Naive thymus-derived CD4-positive, alpha-beta T cell (primary cell): Measurements from ENCODE around the gene NEURL1. TPM values are rescaled to one million over a fixed set of nuclear protein-coding genes. Genes with fewer than 3 reads are reported as not detected.
A peak's percentile ranks its signal among the peaks of the same experiment; 100 is the strongest.
"Not testable (repeated sequence)": the region's sequence is repeated elsewhere in the genome, so short reads cannot be mapped to it uniquely, and the experiment has no call there.

ENCODE experiments used
- ATAC-seq: fragments of 150-1000 bp; cut with Tn5 transposase; 2 replicates; pipeline ENCODE4 v1.10.0; 2021; ENCODE audit warnings: mild to moderate bottlenecking, moderate library complexity
- CTCF ChIA-PET: fragments of 350-600 bp; sonication (Branson Sonifier 250); formaldehyde crosslinking; loops from one replicate; lab custom pipeline; 2021; ENCODE audit warnings: antibody characterized with exemption; lab: Charles Lee
- POLR2A ChIA-PET: fragments of 350-600 bp; sonication (Branson Sonifier 250); formaldehyde crosslinking; loops from one replicate; lab custom pipeline; 2021; ENCODE audit warnings: antibody characterized with exemption, inconsistent platforms; lab: Charles Lee
- DNase-seq, 9 donors: peaks; one replicate each; pipeline versions ENCODE4 v3.0.0 to v3.0.0-alpha.2; 2020 to 2022; ENCODE audit warnings: mixed read lengths in 1 of 9
- H3K27ac ChIP-seq: one replicate; pipeline ENCODE4 v1.7.0; 2013; ENCODE audit warnings: mild to moderate bottlenecking, low read depth, low read length, moderate library complexity
- H3K27me3 ChIP-seq, 2 donors: one replicate each; pipeline ENCODE4 v1.7.0; 2013; ENCODE audit warnings: low read length in 2 of 2, mild to moderate bottlenecking in 2 of 2, moderate library complexity in 2 of 2; ENCODE audit not compliant: control insufficient read depth in 2 of 2, insufficient read depth in 2 of 2
- H3K36me3 ChIP-seq, 3 experiments: 1 replicate in 2 of 3; 2 replicates in 1 of 3; pipeline ENCODE4 v1.7.0; 2013; ENCODE audit warnings: low read length in 3 of 3, mild to moderate bottlenecking in 3 of 3, moderate library complexity in 1 of 3; ENCODE audit not compliant: insufficient read depth in 3 of 3, control insufficient read depth in 2 of 3
- H3K4me1 ChIP-seq, 2 donors: one replicate each; pipeline ENCODE4 v1.7.0; 2013; ENCODE audit warnings: low read length in 2 of 2, mild to moderate bottlenecking in 2 of 2, moderate library complexity in 1 of 2; ENCODE audit not compliant: control insufficient read depth in 2 of 2, insufficient read depth in 2 of 2
- H3K4me3 ChIP-seq: 2 replicates; pipeline ENCODE4 v1.7.0; 2013; ENCODE audit warnings: mild to moderate bottlenecking, low read length
- H3K9me3 ChIP-seq, 3 experiments: 1 replicate in 2 of 3; 2 replicates in 1 of 3; pipeline ENCODE4 v1.7.0; 2013; ENCODE audit warnings: low read length in 3 of 3; ENCODE audit not compliant: control insufficient read depth in 2 of 3
- H3K27ac Mint-ChIP-seq, 9 donors: one replicate each; pipeline ENCODE4 v1.8.0; 2020 to 2022; ENCODE audit warnings: mixed read lengths in 9 of 9, mild to moderate bottlenecking in 8 of 9, moderate library complexity in 5 of 9, inconsistent platforms in 2 of 9
- H3K27me3 Mint-ChIP-seq, 5 donors: one replicate each; pipeline ENCODE4 v1.8.0; 2021 to 2022; ENCODE audit warnings: mixed read lengths in 5 of 5, mild to moderate bottlenecking in 1 of 5
- H3K36me3 Mint-ChIP-seq, 5 donors: one replicate each; pipeline ENCODE4 v1.8.0; 2020 to 2022; ENCODE audit warnings: mixed read lengths in 5 of 5, mild to moderate bottlenecking in 3 of 5, inconsistent platforms in 1 of 5
- H3K4me1 Mint-ChIP-seq, 7 donors: one replicate each; pipeline ENCODE4 v1.8.0; 2020 to 2022; ENCODE audit warnings: mixed read lengths in 7 of 7, mild to moderate bottlenecking in 3 of 7, inconsistent platforms in 1 of 7
- H3K4me3 Mint-ChIP-seq, 10 donors: one replicate each; pipeline ENCODE4 v1.8.0; 2020 to 2022; ENCODE audit warnings: mild to moderate bottlenecking in 10 of 10, mixed read lengths in 10 of 10, moderate library complexity in 6 of 10, inconsistent platforms in 2 of 10
- H3K9me3 Mint-ChIP-seq, 11 donors: one replicate each; pipeline ENCODE4 v1.8.0; 2020 to 2022; ENCODE audit warnings: mixed read lengths in 11 of 11, mild to moderate bottlenecking in 4 of 11, inconsistent platforms in 1 of 11, moderate library complexity in 1 of 11
- intact Hi-C, 2 donors: fragments of 100-400 bp; cut with micrococcal nuclease; formaldehyde crosslinking; loops; one replicate each; pipeline ENCODE4 v1.15.1; 2023
- polyA plus RNA-seq, 2 donors: library from polyadenylated mRNA; unstranded; fragments of 300-500 nt; fragmentation: Illumina TruSeq; gene quantifications; one replicate each; pipeline ENCODE4 v1.2.3, GENCODE V29; 2021
- total RNA-seq, 6 experiments: library from RNA in 5 of 6; stranded (reverse) in 5 of 6; gene quantifications; 1 replicate in 5 of 6; 2 replicates in 1 of 6; pipeline ENCODE4 v1.2.3 and lab custom pipeline; 2021 to 2026

NEURL1 gene
- total and polyA plus RNA-seq, 7 experiments from 2014 or later = 0.76 to 9.2 (median 1.1) TPM

DNA sequence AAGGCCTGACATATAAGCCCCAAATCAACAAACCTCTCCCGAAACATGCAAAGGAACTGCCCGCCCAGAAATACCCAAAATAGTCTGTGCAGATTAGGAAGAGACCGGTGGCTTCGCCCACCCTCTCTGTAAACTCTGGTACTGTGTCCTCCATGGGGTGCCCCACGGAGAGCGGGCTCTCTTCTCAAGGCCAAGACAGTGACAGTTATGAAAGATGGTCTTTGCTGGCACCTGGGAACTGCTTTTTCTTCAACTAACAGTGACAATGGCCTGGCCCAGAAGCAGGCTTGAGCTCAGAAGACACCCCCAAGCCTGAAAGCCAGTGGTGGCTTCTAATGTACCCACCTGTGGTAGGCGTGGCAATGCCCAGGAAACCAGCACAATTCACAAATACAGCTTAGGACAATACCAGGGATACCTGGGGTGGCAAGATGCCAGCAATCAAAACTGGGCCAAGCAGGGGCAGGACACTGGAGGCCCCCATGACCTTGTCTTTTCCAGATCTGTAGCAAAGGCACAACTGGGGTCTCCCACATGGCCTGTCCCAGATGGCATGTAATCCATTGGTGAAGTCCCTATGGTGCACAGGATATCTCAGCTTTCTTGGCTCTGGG lies 107.6 kb downstream of the NEURL1 start:
- no peak overlapping the region for H3K4me3 Mint-ChIP-seq
- intact Hi-C loops = loop anchor here in 1 of 2 donors (10.0 kb wide), 1 partner anchor 254 kb away; the partner anchor contains the start of gene SH3PXD2A
- POLR2A ChIA-PET = interaction anchor here (0.7 kb wide), 1 partner anchor 12 kb away, joined by 3 read pairs; no protein-coding TSS in a partner anchor

DNA sequence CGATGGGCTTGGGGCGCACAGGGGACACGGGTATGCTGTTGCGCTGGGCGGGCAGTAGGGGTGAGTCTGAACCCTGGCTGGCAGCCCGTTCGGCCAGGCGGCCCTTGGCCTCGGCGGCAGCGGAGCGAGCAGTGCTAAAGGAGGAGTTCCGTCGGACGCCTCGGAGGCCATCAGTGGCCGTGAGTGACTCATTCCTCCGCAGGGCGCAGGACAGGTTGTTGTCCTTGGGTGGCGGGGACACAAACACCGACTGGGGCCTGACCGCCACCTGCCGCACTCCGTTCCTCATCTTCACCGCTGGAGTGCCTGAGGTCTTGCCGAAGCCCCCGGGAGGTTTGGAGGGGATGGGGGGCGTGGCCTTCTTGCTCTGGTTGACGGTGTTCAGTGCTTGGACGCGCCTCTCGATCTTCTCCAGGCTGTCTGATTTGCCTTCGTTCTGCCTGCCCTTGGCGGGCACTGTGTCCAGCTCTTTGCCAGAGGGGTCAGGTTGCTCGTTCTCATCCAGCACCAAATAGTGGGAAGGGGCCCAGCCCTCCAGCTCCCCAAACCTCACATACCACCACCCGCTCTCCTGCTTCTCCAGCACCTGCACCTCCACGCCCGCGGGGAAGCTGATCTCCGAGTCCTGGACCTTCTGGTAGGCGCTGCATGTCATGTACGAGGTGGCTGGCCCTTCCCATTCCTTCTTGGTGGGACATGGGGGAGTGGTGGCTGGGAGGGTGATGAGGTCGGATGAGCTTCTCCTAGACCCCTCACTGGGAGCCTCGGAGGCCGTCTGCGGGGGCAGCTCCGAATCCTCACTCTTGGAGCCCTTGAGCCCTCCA lies 108.7 kb downstream of the NEURL1 start:
- H3K27me3 Mint-ChIP-seq = no peaks in the 10 kb centered on the region
- Histone ChIP-seq H3K27me3 (no peaks in the 10 kb centered on the region), H3K9me3 (no peaks in the 10 kb centered on the region), H3K4me1 (no peaks in the 10 kb centered on the region), H3K27ac (no peak overlapping the region), H3K36me3 (peaks cover 0 to 5% (median 0%) of the 10 kb centered on the region in 3 experiments), H3K4me3 (no peak overlapping the region)
- CTCF ChIA-PET = interaction anchor here (0.6 to 2.0 kb wide), 4 partner anchors 9 to 84 kb away, joined by 3 to 8 read pairs (median 4); no protein-coding TSS in a partner anchor
- POLR2A ChIA-PET = no interaction called here
- no peak overlapping the region for H3K4me3 Mint-ChIP-seq
- H3K27ac Mint-ChIP-seq = no peak overlapping the region
- no peak for ATAC-seq
- no peaks in the 10 kb centered on the region for H3K9me3 Mint-ChIP-seq
- peaks cover 0 to 7% (median 5%) of the 10 kb centered on the region in 5 donors for H3K36me3 Mint-ChIP-seq
- intact Hi-C loops = loop anchor here in 1 of 2 donors (10.0 kb wide), 1 partner anchor 253 kb away; the partner anchor contains the start of gene SH3PXD2A
- no peaks in the 10 kb centered on the region for H3K4me1 Mint-ChIP-seq
- no peak for DNase-seq

More for the DNA sequence above, 107.6 kb downstream of the NEURL1 start:
- CTCF ChIA-PET = interaction anchor here (1.5 kb wide), 1 partner anchor 86 kb away, joined by 4 read pairs; no protein-coding TSS in a partner anchor
- no peaks in the 10 kb centered on the region for H3K4me1 ChIP-seq
- no peaks in the 10 kb centered on the region for H3K27me3 Mint-ChIP-seq
- DNase-seq (no peak), ATAC-seq (no peak)
- no peak overlapping the region for H3K27ac Mint-ChIP-seq
- no peaks in the 10 kb centered on the region for H3K9me3 ChIP-seq
- H3K4me1 Mint-ChIP-seq = peaks cover 0 to 1% (median 0%) of the 10 kb centered on the region in 7 donors
- no peaks in the 10 kb centered on the region for H3K27me3 ChIP-seq
- no peak overlapping the region for H3K27ac ChIP-seq
- H3K9me3 Mint-ChIP-seq = no peaks in the 10 kb centered on the region
- H3K36me3 ChIP-seq = peaks cover 0 to 5% (median 0%) of the 10 kb centered on the region in 3 experiments
- H3K36me3 Mint-ChIP-seq = peaks cover 0 to 7% (median 5%) of the 10 kb centered on the region in 5 donors
- H3K4me3 ChIP-seq = no peak overlapping the region

DNA sequence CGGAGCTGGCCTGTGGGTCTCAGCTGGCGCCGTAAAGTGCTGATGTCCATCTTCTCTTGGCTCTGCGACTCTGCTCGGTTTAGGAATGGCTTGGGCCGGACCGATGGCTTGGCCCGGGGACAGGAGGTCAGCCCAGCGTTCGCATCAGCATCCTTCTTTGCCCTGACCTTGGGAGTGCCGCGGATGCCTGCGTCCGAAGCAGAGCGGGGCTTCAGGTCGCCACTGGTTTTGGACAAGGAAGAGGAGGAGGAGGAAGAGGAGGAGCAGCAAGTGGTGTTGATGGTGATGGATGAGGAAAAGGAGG lies 109.3 kb downstream of the NEURL1 start:
- no peaks in the 10 kb centered on the region for H3K9me3 Mint-ChIP-seq
- CTCF ChIA-PET = interaction anchor here (0.6 to 2.0 kb wide), 4 partner anchors 10 to 408 kb away, joined by 3 to 8 read pairs (median 4); no protein-coding TSS in a partner anchor
- peaks cover 0 to 7% (median 5%) of the 10 kb centered on the region in 5 donors for H3K36me3 Mint-ChIP-seq
- H3K27ac ChIP-seq = no peak overlapping the region
- H3K4me1 ChIP-seq = no peaks in the 10 kb centered on the region
- no peaks in the 10 kb centered on the region for H3K27me3 ChIP-seq
- no peak overlapping the region for H3K4me3 ChIP-seq
- H3K27ac Mint-ChIP-seq = no peak overlapping the region
- H3K4me3 Mint-ChIP-seq = no peak overlapping the region
- ATAC-seq (no peak), DNase-seq (no peak)
- H3K9me3 ChIP-seq = no peaks in the 10 kb centered on the region
- H3K36me3 ChIP-seq = peaks cover 0 to 5% (median 0%) of the 10 kb centered on the region in 3 experiments
- no peaks in the 10 kb centered on the region for H3K4me1 Mint-ChIP-seq
- intact Hi-C loops = loop anchor here in 1 of 2 donors (10.0 kb wide), 1 partner anchor 252 kb away; the partner anchor contains the start of gene SH3PXD2A
- POLR2A ChIA-PET = no interaction called here
- no peaks in the 10 kb centered on the region for H3K27me3 Mint-ChIP-seq

DNA sequence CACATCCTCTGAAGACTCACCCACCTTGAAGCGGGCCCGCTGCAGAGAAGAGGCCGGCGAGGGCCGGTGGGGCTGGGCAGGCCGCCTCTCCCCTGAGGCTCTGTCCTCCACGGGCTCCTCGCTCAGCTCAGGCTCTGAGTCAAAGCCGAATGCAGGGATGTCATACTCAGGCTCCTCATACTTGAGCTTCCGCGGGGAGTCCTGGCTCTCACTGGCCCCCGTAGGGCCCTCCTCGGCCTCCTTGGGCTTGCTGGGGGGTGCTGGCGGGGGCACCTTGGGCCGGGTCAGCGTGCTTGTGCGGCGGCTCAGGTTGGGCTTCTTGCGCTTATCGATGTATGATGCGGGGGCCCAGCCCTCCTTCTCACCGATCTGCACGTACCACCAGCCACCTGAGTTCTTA lies 109.9 kb downstream of the NEURL1 start:
- Histone ChIP-seq H3K36me3 (peaks cover 0 to 5% (median 0%) of the 10 kb centered on the region in 3 experiments), H3K4me3 (no peak overlapping the region), H3K4me1 (no peaks in the 10 kb centered on the region), H3K27me3 (no peaks in the 10 kb centered on the region), H3K27ac (no peak overlapping the region), H3K9me3 (no peaks in the 10 kb centered on the region)
- Mint-ChIP-seq H3K9me3 (no peaks in the 10 kb centered on the region), H3K4me3 (no peak overlapping the region), H3K4me1 (no peaks in the 10 kb centered on the region), H3K36me3 (peaks cover 0 to 7% (median 5%) of the 10 kb centered on the region in 5 donors), H3K27ac (no peak overlapping the region), H3K27me3 (no peaks in the 10 kb centered on the region)
- ChIA-PET CTCF (interaction anchor here (1.1 to 2.0 kb wide), 2 partner anchors 83 to 407 kb away, joined by 4 to 8 read pairs; no protein-coding TSS in a partner anchor), POLR2A (no interaction called here)
- intact Hi-C loops = loop anchor here in 1 of 2 donors (10.0 kb wide), 1 partner anchor 251 kb away; the partner anchor contains the start of gene SH3PXD2A
- DNase-seq (no peak), ATAC-seq (no peak)

DNA sequence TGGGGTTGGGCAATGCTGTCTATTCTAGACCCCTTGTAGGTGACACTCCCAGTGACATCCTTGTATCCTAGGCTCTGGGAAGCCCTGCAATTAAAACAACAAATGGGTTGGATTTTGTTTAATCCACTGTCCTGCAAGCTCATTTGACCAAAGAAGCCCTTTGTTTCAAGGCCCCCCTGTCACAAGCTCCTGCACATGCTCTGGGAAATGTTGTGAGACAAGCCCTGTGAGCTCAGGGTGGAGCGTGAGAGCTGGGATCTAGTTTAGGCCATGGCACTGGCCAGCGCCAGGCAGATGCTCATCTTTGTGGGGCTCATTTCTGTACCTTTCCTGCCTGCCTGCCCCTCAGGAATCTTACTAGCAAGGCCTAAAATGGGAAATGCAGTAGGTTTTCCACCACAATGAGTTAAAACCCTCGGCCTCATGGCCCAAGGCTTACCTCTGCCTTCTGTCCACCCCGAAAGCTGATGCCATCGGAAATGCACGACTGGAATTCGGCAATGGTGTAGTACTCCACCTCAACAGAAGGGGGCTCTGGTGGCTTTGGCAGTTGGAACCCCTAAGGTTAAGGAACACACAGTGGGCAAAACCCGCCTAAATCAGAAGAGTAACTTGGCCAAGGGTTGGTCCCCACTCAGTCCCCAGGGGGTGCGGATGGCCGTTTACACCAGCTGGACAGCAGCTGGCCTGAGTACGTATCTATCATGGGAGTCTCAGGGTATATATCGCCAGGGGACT lies 112.0 kb downstream of the NEURL1 start:
- Mint-ChIP-seq H3K36me3 (peaks cover 2 to 10% (median 7%) of the 10 kb centered on the region in 5 donors), H3K4me1 (no peaks in the 10 kb centered on the region), H3K9me3 (no peaks in the 10 kb centered on the region), H3K4me3 (no peak overlapping the region), H3K27ac (no peak overlapping the region), H3K27me3 (no peaks in the 10 kb centered on the region)
- ATAC-seq (peak; percentile 56), DNase-seq (peak in 8 of 9 donors; percentile 12 to 51 (median 27))
- intact Hi-C loops = loop anchor here (1.0 to 10.0 kb wide), 2 partner anchors 81 to 249 kb away; partner anchors contain the start of gene SH3PXD2A (in 1 of the 2)
- no peaks in the 10 kb centered on the region for H3K9me3 ChIP-seq
- no peak overlapping the region for H3K27ac ChIP-seq
- H3K4me3 ChIP-seq = no peak overlapping the region
- H3K4me1 ChIP-seq = no peaks in the 10 kb centered on the region
- H3K27me3 ChIP-seq = no peaks in the 10 kb centered on the region
- H3K36me3 ChIP-seq = peaks cover 0 to 5% (median 0%) of the 10 kb centered on the region in 3 experiments
- ChIA-PET POLR2A (no interaction called here), CTCF (interaction anchor here (0.5 to 2.2 kb wide), 8 partner anchors 12 to 787 kb away, joined by 3 to 17 read pairs (median 7); no protein-coding TSS in a partner anchor)

DNA sequence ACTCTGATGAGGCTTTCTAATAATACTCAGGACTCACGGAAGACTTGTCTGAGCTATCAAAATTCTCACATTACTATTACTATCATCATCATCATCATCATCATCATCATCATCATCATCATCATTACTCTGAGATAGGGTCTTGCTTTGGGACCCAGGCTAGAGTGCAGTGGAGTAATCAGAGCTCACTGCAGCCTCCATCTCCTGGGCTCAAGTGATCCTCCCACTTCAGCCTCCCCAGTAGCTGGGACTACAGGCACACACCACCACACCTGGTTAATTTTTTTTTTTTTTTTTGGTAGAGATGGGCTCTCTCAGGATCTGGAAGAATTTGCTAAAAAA lies 112.6 kb downstream of the NEURL1 start:
- not testable (repeated sequence) for H3K9me3 Mint-ChIP-seq, H3K27me3 Mint-ChIP-seq, H3K9me3 ChIP-seq, H3K4me1 ChIP-seq, H3K27me3 ChIP-seq, ATAC-seq, H3K4me3 ChIP-seq, DNase-seq, H3K27ac Mint-ChIP-seq, H3K36me3 Mint-ChIP-seq, H3K36me3 ChIP-seq, H3K4me1 Mint-ChIP-seq, H3K27ac ChIP-seq, H3K4me3 Mint-ChIP-seq
- intact Hi-C loops = loop anchor here in 1 of 2 donors (10.0 kb wide), 1 partner anchor 249 kb away; the partner anchor contains the start of gene SH3PXD2A
- POLR2A ChIA-PET = interaction anchor here (0.6 kb wide), 1 partner anchor 107 kb away, joined by 3 read pairs; no protein-coding TSS in a partner anchor
- CTCF ChIA-PET = interaction anchor here (0.5 to 2.2 kb wide), 6 partner anchors 69 to 788 kb away, joined by 3 to 17 read pairs (median 8); no protein-coding TSS in a partner anchor
